Activated T-cell treated with anti-CD3 and anti-CD28 coated beads, Interleukin-2, amount 50 U/mL, for 1 hour (primary cell): ENCODE measurements around the gene CXCR3.
"Not testable (repeated sequence)": the region's sequence is repeated elsewhere in the genome, so short reads cannot be mapped to it uniquely, and the experiment has no call there.

Experiments used
- DNase-seq: peaks from one replicate; pipeline ENCODE4 v3.0.0-alpha.2; 2020

CXCR3 gene

GRCh38 chrX:71636438-71637252 is 18.3 kb upstream of the CXCR3 start:
- no peak for DNase-seq

- DNase-seq: no peak
These were observed 16.1 kb upstream of the CXCR3 start for GRCh38 chrX:71634366-71634765.

- DNase-seq: no peak
These were observed 14.8 kb upstream of the CXCR3 start for GRCh38 chrX:71632923-71633657.

- no peak for DNase-seq
These were observed 11.2 kb upstream of the CXCR3 start for GRCh38 chrX:71629467-71629866.

GRCh38 chrX:71627588-71628404 is 9.5 kb upstream of the CXCR3 start:
- no peak for DNase-seq

GRCh38 chrX:71626576-71626975 is 8.3 kb upstream of the CXCR3 start:
- DNase-seq: no peak

- no peak for DNase-seq
These were observed 7.2 kb upstream of the CXCR3 start for GRCh38 chrX:71625471-71625870.

GRCh38 chrX:71623714-71624113 is 5.4 kb upstream of the CXCR3 start:
- no peak for DNase-seq

- peak; percentile 67 for DNase-seq
These were observed 4.5 kb upstream of the CXCR3 start for GRCh38 chrX:71622576-71623450.

- no peak for DNase-seq
These were observed 3.8 kb upstream of the CXCR3 start for GRCh38 chrX:71622032-71622575.

GRCh38 chrX:71621603-71622002 is 3.3 kb upstream of the CXCR3 start:
- DNase-seq: no peak

GRCh38 chrX:71619986-71620385 is 1.7 kb upstream of the CXCR3 start:
- no peak for DNase-seq

GRCh38 chrX:71619193-71619592 is 882 bp upstream of the CXCR3 start:
- peak; percentile 53 for DNase-seq

GRCh38 chrX:71618787-71619186 is 476 bp upstream of the CXCR3 start:
- no peak for DNase-seq

GRCh38 chrX:71617742-71618141 is 569 bp downstream of the CXCR3 start:
- no peak for DNase-seq

GRCh38 chrX:71616672-71617529 is 1.4 kb downstream of the CXCR3 start:
- peak; percentile 41 for DNase-seq

- DNase-seq: no peak
These were observed 2.4 kb downstream of the CXCR3 start for GRCh38 chrX:71615954-71616353.

GRCh38 chrX:71615056-71615455 is 3.3 kb downstream of the CXCR3 start:
- no peak for DNase-seq

- no peak for DNase-seq
These were observed 6.1 kb downstream of the CXCR3 start for GRCh38 chrX:71612256-71612655.

GRCh38 chrX:71611736-71612135 is 6.6 kb downstream of the CXCR3 start:
- DNase-seq: not testable (repeated sequence)

- DNase-seq: no peak
These were observed 9.1 kb downstream of the CXCR3 start for GRCh38 chrX:71609095-71609750.
